ENCODE measurements around the gene CTNNA3. TPM values are rescaled to one million over a fixed set of nuclear protein-coding genes. Genes with fewer than 3 reads are reported as not detected.

Gene CTNNA3
- total RNA-seq, 1 experiment from 2014 or later = 0.32 TPM

DNA sequence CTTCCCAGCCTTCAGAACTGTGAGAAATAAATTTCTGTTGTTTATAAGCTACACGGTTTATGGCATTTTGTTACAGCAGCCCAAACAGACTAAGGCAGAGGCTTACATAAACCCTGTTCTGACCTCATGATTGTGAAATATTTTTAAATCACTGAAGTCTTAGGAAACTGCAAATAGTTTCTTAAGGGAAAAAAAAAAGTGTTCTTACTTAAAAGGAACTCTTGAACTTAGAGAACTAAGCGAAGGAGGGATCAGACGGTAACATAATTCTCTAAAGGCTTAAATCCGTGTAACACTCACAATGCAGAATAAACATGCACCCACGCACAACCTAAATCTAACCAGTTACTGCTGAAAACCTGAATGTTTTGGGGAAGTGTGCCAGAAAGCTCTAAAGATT lies 1519.2 kb downstream of the CTNNA3 start (continued):
- TF ChIP-seq, protein P1, sequence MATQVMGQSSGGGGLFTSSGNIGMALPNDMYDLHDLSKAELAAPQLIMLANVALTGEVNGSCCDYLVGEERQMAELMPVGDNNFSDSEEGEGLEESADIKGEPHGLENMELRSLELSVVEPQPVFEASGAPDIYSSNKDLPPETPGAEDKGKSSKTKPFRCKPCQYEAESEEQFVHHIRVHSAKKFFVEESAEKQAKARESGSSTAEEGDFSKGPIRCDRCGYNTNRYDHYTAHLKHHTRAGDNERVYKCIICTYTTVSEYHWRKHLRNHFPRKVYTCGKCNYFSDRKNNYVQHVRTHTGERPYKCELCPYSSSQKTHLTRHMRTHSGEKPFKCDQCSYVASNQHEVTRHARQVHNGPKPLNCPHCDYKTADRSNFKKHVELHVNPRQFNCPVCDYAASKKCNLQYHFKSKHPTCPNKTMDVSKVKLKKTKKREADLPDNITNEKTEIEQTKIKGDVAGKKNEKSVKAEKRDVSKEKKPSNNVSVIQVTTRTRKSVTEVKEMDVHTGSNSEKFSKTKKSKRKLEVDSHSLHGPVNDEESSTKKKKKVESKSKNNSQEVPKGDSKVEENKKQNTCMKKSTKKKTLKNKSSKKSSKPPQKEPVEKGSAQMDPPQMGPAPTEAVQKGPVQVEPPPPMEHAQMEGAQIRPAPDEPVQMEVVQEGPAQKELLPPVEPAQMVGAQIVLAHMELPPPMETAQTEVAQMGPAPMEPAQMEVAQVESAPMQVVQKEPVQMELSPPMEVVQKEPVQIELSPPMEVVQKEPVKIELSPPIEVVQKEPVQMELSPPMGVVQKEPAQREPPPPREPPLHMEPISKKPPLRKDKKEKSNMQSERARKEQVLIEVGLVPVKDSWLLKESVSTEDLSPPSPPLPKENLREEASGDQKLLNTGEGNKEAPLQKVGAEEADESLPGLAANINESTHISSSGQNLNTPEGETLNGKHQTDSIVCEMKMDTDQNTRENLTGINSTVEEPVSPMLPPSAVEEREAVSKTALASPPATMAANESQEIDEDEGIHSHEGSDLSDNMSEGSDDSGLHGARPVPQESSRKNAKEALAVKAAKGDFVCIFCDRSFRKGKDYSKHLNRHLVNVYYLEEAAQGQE (IDR thresholded peaks at IDR 0.05; ENCODE audit: low read depth) = no peak
- no peak for TF ChIP-seq CEBPB (IDR thresholded peaks at IDR 0.05; ENCODE audit: low read depth)
- no peak for TF ChIP-seq ELF1 (IDR thresholded peaks at IDR 0.05; ENCODE audit: borderline replicate concordance, low read depth)
- no peak for TF ChIP-seq SIN3A (IDR thresholded peaks at IDR 0.05; ENCODE audit: low read depth)

DNA sequence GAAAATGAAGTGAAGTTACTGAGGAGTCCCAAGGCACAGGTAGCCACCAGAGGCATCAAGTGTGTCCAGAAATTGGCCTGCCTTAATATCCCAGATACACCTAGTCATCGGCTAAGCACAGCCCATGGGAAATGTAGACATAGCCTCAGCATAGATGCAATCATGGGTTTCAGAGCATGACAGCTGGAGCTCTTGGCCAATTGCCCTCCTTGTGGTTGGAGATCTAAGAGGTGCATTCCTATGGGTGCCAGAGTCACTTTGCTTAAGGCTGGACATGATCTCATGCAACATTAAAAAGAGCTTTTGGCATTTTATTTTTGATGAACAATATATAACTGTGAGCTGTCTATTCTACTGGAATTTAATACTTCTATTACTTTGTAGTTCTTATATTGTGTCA lies 1528.2 kb downstream of the CTNNA3 start:
- no peak overlapping the region for H3K27ac ChIP-seq (ENCODE audit: low read depth, low read length)
- no peaks in the 10 kb centered on the region for H3K79me2 ChIP-seq (ENCODE audit: insufficient read depth, low read length)
- no peak overlapping the region for H3K9ac ChIP-seq (ENCODE audit: low read length)
- H3K36me3 ChIP-seq (ENCODE audit: control insufficient read depth in 1 of 2, insufficient read depth in 2 of 2, low read length in 2 of 2) = no peaks in the 10 kb centered on the region
- no peak for DNase-seq (ENCODE audit: low read depth, low spot score)
- H3K9me2 ChIP-seq (ENCODE audit: insufficient read depth) = no peaks in the 10 kb centered on the region
- H3K4me2 ChIP-seq (ENCODE audit: low read length) = no peak overlapping the region
- ATAC-seq = no peak
- no peaks in the 10 kb centered on the region for H3K27me3 ChIP-seq (ENCODE audit: insufficient read depth, low read length)
- ChIA-PET POLR2A (no interaction called here), CTCF (no interaction called here), RAD21 (ENCODE audit: low non-redundant PET in 1 of 2, low total read pairs in 2 of 2, uncharacterized antibody in 2 of 2, unreplicated experiment in 2 of 2) (no interaction called here)
- no peaks in the 10 kb centered on the region for H4K20me1 ChIP-seq (ENCODE audit: insufficient read depth)
- intact Hi-C loops (cut with micrococcal nuclease) = no loop called here
- no peak overlapping the region for H2AFZ ChIP-seq (ENCODE audit: low read depth, low read length, poor library complexity, severe bottlenecking)
- no peaks in the 10 kb centered on the region for H3K9me3 ChIP-seq (ENCODE audit: control insufficient read depth in 1 of 2, insufficient read depth in 1 of 2, low read depth in 1 of 2, low read length in 2 of 2)
- no peak overlapping the region for H3K4me3 ChIP-seq (replicated peaks in 1 of 2; ENCODE audit: low read depth in 1 of 2, low read length in 2 of 2)
- TF ChIP-seq TCF7L2 (IDR thresholded peaks at IDR 0.05; ENCODE audit: borderline replicate concordance, extremely low read depth, insufficient read depth, insufficient read length) = peak; percentile 37
- no peak for TF ChIP-seq SRF (IDR thresholded peaks at IDR 0.05; ENCODE audit: low read depth)
- no peak for TF ChIP-seq ZFX (IDR thresholded peaks at IDR 0.05)
- no peak for TF ChIP-seq YY1 (IDR thresholded peaks at IDR 0.05; ENCODE audit: extremely low read depth, insufficient replicate concordance, low read depth, low read length)
- TF ChIP-seq ZNF274 (IDR thresholded peaks at IDR 0.05; ENCODE audit: low read depth, low read length) = no peak
- BruUV-seq (replicated peaks) = no TSS peak
- peaks cover 0 to 6% of the 10 kb centered on the region in 2 experiments; a peak in 1 of 4 replicates for H3K4me1 ChIP-seq (ENCODE audit: control insufficient read depth in 1 of 2, insufficient read depth in 2 of 2, low read length in 2 of 2)
